ENCODE results near the gene EMX1.

GRCh38 chr2:72871880-72872279, 45.4 kb upstream of the EMX1 start:
- no peak for TF ChIP-seq CTCF (IDR thresholded peaks at IDR 0.05)
- TF ChIP-seq POLR2A (IDR thresholded peaks at IDR 0.05), result no peak

All from Peyer's patch (tissue), 4 donors.